ENCODE measurements around the gene TTLL6. TPM values are rescaled to one million over a fixed set of nuclear protein-coding genes. Genes with fewer than 3 reads are reported as not detected.
A peak's percentile ranks its signal among the peaks of the same experiment; 100 is the strongest.
"Not testable (repeated sequence)": the region's sequence is repeated elsewhere in the genome, so short reads cannot be mapped to it uniquely, and the experiment has no call there.

The TTLL6 gene
- total RNA-seq, 1 donor from 2014 or later = 2.8 TPM

DNA sequence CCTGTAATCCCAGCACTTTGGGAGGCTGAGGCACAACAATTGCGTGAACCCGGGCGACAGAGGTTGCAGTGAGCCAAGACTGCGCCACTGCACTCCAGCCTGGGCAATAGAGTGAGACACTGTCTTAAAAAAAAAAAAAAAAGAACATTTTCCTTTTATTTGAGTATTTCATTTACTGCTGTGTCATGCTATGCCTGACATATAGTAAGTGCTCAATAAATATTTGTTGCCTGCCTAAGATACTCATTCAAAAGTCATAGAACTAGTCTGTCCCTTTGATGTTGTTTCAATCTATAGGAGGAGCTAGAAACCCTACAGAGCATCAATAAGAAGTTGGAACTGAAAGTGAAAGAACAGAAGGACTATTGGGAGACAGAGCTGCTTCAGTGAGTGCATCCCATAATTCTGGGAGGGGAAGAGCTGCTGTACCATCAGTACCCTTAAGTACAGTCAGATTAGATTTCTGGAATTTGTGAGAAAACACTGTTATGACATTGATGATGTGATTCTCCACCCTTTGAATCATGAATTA, 33.8 kb upstream of the TTLL6 start:
- peaks cover 40% of the 10 kb centered on the region for H3K36me3 Mint-ChIP-seq
- no peak for DNase-seq (ENCODE audit: extremely low spot score, unreplicated experiment)
- no peaks in the 10 kb centered on the region for H3K4me1 Mint-ChIP-seq (ENCODE audit: unreplicated experiment)
- H3K27ac Mint-ChIP-seq = no peak overlapping the region
- H3K4me3 Mint-ChIP-seq = no peak overlapping the region
- no peaks in the 10 kb centered on the region for H3K9me3 Mint-ChIP-seq
- TF ChIP-seq, protein P1, sequence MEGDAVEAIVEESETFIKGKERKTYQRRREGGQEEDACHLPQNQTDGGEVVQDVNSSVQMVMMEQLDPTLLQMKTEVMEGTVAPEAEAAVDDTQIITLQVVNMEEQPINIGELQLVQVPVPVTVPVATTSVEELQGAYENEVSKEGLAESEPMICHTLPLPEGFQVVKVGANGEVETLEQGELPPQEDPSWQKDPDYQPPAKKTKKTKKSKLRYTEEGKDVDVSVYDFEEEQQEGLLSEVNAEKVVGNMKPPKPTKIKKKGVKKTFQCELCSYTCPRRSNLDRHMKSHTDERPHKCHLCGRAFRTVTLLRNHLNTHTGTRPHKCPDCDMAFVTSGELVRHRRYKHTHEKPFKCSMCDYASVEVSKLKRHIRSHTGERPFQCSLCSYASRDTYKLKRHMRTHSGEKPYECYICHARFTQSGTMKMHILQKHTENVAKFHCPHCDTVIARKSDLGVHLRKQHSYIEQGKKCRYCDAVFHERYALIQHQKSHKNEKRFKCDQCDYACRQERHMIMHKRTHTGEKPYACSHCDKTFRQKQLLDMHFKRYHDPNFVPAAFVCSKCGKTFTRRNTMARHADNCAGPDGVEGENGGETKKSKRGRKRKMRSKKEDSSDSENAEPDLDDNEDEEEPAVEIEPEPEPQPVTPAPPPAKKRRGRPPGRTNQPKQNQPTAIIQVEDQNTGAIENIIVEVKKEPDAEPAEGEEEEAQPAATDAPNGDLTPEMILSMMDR (conservative IDR thresholded peaks at IDR 0.05) = no peak
- H3K27me3 Mint-ChIP-seq = no peaks in the 10 kb centered on the region

DNA sequence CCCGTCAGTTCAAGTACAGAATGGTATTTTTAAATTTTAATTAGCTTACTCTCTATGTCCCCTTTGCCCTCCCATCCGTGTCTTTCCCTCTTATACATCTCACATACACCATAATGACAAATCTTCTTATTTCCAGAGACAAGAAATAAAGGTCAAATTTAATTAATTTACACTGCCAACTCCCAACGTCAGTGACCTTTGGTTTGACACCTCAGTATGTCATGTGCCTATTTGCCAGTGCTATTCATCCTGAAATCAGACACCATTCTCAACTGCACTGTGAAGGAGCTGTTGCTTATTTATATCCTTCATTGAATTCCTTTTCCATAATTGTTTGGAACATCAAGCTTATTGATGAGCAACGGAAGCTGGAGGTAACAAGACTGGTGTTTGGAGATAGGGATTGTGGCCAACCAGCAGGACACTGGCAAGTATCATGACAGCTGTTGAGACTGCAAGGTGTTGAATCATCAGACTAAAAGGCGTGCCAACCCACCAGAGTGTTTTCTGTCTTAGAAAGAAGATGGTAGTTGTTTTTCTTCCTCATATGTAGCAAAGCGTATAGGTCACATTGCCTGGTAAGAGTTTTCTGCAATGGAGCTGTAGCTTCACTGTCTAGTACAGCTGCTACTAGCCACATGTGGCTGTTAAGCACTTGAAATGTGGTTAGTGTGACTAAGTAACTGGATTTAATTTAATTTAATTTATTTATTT, 26.3 kb upstream of the TTLL6 start:
- Mint-ChIP-seq H3K27me3 (no peaks in the 10 kb centered on the region), H3K36me3 (peaks cover 11% of the 10 kb centered on the region), H3K27ac (no peak overlapping the region), H3K4me3 (no peak overlapping the region), H3K4me1 (ENCODE audit: unreplicated experiment) (no peaks in the 10 kb centered on the region), H3K9me3 (no peaks in the 10 kb centered on the region)
- no peak for DNase-seq (ENCODE audit: extremely low spot score, unreplicated experiment)
- TF ChIP-seq, protein P1 (conservative IDR thresholded peaks at IDR 0.05) = no peak

DNA sequence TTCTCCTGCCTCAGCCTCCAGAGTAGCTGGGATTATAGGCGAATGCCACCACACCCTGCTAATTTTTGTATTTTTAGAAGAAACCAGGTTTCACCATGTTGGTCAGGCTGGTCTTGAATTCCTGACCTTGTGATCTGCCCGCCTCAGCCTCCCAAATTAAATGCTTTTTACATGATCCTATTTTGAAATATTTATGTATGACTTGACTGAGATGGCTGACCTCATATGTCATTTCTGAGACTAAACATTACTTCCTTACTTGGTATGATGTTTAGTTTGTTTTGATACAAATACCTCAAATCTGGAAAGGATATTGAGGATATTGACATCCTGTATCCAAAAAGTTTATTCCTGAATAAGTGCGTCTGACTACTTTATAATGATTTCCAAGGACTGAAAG, 25.7 kb upstream of the TTLL6 start:
- TF ChIP-seq, protein P1 (conservative IDR thresholded peaks at IDR 0.05) = no peak
- DNase-seq (ENCODE audit: extremely low spot score, unreplicated experiment) = no peak
- no peak overlapping the region for H3K27ac Mint-ChIP-seq
- H3K4me3 Mint-ChIP-seq = no peak overlapping the region
- H3K36me3 Mint-ChIP-seq = peaks cover 11% of the 10 kb centered on the region
- H3K9me3 Mint-ChIP-seq = no peaks in the 10 kb centered on the region
- H3K4me1 Mint-ChIP-seq (ENCODE audit: unreplicated experiment) = peaks cover 4% of the 10 kb centered on the region
- no peaks in the 10 kb centered on the region for H3K27me3 Mint-ChIP-seq

DNA sequence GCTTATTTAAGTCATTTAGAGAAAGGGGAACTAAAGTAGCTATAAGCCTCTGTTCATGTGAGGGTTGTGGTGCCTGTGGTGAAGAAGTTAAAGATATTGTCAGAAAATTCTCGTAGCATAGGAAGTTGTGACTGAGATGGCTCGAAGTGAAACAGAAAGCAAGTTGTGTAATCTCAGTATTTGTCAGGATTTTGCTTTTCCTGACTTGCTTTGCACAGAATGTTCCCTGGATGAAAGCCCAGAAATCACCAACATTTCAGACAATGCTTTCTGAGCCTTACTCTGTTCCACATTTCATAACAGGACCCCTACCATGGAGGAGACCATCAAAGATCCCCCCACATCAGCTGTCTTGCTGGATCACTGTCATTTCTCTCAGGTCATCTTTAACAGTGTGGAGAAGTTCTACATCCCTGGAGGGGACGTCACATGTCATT, 24.4 kb upstream of the TTLL6 start:
- H3K4me3 Mint-ChIP-seq = peak overlapping the region; percentile 17

DNA sequence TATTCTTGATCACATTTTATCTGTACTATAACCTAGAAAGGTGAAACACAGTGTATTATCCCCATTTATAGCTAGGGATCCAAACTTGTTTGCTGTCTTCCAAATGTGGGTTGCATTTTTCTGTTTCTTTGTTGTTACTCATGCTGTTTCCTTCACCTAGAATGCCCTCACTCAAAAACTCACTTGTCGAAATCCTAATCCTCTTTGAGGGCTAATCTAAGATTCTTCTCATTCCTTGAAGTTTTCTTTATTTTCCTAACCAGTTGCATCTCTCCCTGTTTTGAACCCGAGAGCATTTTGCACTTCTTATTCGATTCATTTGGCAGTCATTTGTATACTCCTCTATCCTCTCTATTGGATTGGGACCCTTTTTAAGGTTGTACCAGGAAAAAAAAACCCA, 23.4 kb upstream of the TTLL6 start:
- H3K9me3 Mint-ChIP-seq = no peaks in the 10 kb centered on the region
- H3K4me1 Mint-ChIP-seq (ENCODE audit: unreplicated experiment) = peaks cover 8% of the 10 kb centered on the region
- TF ChIP-seq, protein P1 (conservative IDR thresholded peaks at IDR 0.05) = no peak
- no peak for DNase-seq (ENCODE audit: extremely low spot score, unreplicated experiment)
- H3K36me3 Mint-ChIP-seq = peaks cover 8% of the 10 kb centered on the region
- H3K4me3 Mint-ChIP-seq = no peak overlapping the region
- H3K27ac Mint-ChIP-seq = no peak overlapping the region
- no peaks in the 10 kb centered on the region for H3K27me3 Mint-ChIP-seq

More for the DNA sequence above, 24.4 kb upstream of the TTLL6 start:
- Mint-ChIP-seq H3K27ac (no peak overlapping the region), H3K4me1 (ENCODE audit: unreplicated experiment) (peaks cover 6% of the 10 kb centered on the region), H3K36me3 (peaks cover 8% of the 10 kb centered on the region), H3K27me3 (no peaks in the 10 kb centered on the region), H3K9me3 (no peaks in the 10 kb centered on the region)
- DNase-seq (ENCODE audit: extremely low spot score, unreplicated experiment) = no peak
- TF ChIP-seq, protein P1 (conservative IDR thresholded peaks at IDR 0.05) = no peak

DNA sequence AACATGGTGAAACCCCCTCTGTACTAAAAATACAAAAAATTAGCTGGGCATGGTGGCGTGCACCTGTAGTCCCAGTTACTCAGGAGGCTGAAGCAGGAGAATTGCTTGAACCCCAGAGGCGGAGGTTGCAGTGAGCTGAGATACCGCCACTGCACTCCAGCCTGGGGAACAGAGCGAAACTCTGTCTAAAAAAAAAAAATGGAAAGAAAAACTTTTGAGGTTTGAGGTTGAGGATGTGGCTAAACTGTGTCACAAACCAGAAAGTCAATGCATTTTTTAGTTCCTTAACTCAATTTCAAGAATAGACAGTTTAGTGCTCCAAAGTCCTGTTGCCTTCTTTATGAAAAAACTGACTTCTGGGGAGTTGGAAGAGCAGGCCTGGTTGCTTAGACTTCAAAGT, 20.4 kb upstream of the TTLL6 start:
- not testable (repeated sequence) for H3K36me3 Mint-ChIP-seq; H3K27ac Mint-ChIP-seq; H3K4me3 Mint-ChIP-seq; H3K9me3 Mint-ChIP-seq; H3K4me1 Mint-ChIP-seq (ENCODE audit: unreplicated experiment); H3K27me3 Mint-ChIP-seq; DNase-seq (ENCODE audit: extremely low spot score, unreplicated experiment)
